ENCODE measurements around the gene TMEM178B.

DNA sequence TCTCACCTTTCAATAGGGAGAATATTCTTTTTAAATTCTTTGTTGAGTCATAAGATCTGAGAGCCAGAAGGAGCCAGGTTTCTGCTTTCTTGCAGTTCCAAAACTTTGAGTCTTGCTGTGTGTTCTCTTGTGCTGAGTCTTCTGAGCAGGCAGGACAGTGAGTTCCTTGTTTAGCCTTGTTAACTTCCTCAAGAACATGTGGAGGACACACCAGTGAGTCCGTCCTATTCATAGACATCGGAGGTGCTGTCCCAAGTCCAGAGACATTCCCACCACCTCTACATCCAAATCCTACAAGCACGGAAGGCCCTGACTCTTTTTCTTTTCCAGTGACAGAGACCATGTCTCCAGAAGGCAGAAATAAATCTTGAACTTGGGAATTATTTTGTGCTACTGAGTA lies 342.1 kb downstream of the TMEM178B start:
- no peak for TF ChIP-seq POLR2A (IDR thresholded peaks at IDR 0.05)
- TF ChIP-seq, protein P1, sequence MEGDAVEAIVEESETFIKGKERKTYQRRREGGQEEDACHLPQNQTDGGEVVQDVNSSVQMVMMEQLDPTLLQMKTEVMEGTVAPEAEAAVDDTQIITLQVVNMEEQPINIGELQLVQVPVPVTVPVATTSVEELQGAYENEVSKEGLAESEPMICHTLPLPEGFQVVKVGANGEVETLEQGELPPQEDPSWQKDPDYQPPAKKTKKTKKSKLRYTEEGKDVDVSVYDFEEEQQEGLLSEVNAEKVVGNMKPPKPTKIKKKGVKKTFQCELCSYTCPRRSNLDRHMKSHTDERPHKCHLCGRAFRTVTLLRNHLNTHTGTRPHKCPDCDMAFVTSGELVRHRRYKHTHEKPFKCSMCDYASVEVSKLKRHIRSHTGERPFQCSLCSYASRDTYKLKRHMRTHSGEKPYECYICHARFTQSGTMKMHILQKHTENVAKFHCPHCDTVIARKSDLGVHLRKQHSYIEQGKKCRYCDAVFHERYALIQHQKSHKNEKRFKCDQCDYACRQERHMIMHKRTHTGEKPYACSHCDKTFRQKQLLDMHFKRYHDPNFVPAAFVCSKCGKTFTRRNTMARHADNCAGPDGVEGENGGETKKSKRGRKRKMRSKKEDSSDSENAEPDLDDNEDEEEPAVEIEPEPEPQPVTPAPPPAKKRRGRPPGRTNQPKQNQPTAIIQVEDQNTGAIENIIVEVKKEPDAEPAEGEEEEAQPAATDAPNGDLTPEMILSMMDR (IDR thresholded peaks at IDR 0.05): no peak
